HG03520 (cell line): Measurements from ENCODE around the gene SH3PXD2A.

Experiments
- ATAC-seq: cut with Tn5 transposase; IDR thresholded peaks from one replicate; pipeline ENCODE4 v1.9.1; 2021; ENCODE audit warnings: mild to moderate bottlenecking, moderate library complexity; ENCODE audit not compliant: unreplicated experiment

Gene SH3PXD2A

GRCh38 chr10:103632247-103632642 is 223.1 kb downstream of the SH3PXD2A start:
- no peak for ATAC-seq

GRCh38 chr10:103630156-103630555 is 225.2 kb downstream of the SH3PXD2A start:
- ATAC-seq = no peak

DNA sequence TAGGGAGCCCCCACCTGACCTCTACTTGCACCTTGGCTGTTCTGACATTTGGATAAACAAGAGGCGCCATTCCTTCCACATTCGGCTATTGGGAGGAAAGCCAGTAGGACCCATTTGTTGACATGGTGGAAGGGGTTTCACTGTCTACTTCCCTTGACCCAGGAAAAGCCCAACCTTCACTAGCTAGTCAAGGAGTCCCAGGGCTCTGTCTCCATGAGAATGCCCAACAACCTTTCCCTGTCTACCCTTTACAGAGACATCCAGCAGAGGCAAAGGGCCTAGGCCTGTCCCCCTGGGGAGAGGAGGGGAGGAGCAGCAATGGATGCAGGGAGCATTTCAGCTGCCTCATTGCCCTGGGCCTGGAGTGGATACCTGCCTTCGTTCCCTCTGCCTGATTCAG is 225.8 kb downstream of the SH3PXD2A start:
- ATAC-seq = no peak

- no peak for ATAC-seq
Observed at GRCh38 chr10:103627893-103628292, 227.5 kb downstream of the SH3PXD2A start.

DNA sequence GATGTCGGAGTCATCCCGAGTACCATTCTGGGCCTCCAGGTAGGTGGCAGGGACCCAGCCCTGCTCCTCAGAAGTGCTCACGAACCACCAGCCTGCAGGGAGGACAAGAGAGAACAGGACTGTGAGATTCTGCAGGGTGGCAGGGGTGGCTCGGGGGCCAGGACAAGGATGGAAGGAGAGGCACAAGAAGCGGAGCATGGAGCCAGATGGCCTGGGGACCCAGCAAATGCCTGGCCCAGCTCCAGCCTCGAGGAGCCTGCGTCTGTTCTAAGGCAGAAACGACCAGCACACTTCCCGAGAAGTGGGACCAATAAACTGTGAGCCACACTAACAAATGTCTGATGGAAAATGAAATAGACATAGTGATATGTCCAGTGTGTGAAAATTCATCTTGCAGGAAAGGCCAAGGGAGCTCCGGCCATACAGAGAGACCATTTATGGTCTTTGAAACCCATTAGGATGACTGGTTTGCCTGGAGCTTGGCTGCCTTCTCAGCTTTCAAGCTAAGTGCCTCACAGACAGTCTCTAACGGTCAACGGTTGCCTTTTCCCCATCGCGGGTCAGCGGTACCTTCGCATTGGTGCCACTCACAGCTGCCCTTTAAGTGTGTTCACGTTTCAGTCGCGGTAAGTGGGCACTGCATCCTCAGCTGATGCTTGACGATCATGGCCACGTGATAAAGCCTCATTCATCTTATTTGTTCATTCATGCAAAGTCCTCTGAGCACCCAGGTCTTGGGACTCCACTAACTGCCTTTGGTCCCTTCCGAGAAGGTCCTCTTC is 228.1 kb downstream of the SH3PXD2A start:
- no peak for ATAC-seq

GRCh38 chr10:103626178-103626577 is 229.2 kb downstream of the SH3PXD2A start:
- no peak for ATAC-seq

GRCh38 chr10:103622935-103623574 is 232.3 kb downstream of the SH3PXD2A start:
- no peak for ATAC-seq

DNA sequence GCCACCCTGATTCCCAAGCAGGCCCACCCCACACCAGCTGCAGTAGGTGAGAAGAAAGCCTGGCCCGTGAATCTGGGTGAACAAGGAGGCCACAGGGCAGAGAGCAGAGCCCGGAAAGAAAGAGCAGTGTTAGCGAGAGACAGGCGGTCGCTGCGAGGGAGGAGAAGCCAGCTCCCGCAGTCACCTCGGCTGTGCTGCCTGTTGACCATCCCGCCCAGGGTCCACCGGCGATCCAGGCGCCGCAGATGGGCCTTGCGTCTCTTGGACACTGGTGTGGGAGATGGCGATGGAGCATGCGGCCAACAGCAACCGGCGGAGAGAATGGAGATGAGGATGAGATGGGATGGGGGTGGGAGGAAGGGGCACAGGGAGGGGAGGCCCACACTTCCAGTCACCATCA is 233.1 kb downstream of the SH3PXD2A start:
- ATAC-seq = no peak

GRCh38 chr10:103621783-103622125 is 233.6 kb downstream of the SH3PXD2A start:
- ATAC-seq = no peak

GRCh38 chr10:103620891-103621782 is 234.2 kb downstream of the SH3PXD2A start:
- ATAC-seq = no peak

GRCh38 chr10:103620352-103620740 is 235.0 kb downstream of the SH3PXD2A start:
- ATAC-seq = no peak

- ATAC-seq = no peak
Observed at GRCh38 chr10:103619424-103620351, 235.7 kb downstream of the SH3PXD2A start.

DNA sequence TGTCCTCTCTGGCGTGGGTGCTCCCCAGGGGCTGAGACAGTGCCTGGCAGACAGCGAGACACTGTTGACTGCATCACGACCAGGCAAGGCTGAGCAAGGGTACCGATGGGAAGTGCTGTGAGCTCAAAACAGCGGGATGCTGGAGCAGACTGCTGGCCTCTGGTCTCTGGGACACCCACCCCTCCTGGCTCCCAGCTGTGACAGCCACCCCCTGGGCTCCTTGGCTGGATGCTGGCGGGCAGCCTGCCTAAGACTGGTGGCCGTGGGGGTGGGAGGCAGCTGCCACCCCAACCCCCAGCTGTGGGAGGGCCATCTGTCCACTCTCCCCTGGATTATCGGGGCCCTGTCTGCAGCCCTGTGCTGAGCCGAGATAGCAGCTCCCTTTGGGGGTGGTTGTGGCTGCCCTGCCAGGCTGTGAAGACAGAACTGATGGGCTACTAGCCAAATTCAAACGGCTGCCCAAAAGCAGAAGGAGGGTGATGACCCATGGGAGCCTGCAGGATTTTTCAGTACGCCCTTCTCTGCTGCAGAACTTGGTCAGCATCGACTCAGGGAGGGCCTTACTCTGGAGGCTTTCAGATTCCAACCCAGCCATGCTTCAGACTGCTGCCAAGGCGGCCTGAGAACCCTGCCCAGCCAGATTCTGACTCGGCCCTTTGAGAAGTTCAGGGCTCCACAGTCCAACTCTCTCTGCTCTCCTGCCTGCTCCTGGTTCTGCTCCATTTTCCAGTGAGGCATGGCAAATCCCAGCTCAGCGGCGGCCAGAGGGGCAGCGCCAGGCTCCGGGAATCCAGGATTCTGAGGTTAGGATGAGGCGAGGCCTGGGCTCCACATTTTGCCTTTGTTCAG is 236.6 kb downstream of the SH3PXD2A start:
- ATAC-seq = no peak

GRCh38 chr10:103617602-103618385 is 237.6 kb downstream of the SH3PXD2A start:
- ATAC-seq = no peak

DNA sequence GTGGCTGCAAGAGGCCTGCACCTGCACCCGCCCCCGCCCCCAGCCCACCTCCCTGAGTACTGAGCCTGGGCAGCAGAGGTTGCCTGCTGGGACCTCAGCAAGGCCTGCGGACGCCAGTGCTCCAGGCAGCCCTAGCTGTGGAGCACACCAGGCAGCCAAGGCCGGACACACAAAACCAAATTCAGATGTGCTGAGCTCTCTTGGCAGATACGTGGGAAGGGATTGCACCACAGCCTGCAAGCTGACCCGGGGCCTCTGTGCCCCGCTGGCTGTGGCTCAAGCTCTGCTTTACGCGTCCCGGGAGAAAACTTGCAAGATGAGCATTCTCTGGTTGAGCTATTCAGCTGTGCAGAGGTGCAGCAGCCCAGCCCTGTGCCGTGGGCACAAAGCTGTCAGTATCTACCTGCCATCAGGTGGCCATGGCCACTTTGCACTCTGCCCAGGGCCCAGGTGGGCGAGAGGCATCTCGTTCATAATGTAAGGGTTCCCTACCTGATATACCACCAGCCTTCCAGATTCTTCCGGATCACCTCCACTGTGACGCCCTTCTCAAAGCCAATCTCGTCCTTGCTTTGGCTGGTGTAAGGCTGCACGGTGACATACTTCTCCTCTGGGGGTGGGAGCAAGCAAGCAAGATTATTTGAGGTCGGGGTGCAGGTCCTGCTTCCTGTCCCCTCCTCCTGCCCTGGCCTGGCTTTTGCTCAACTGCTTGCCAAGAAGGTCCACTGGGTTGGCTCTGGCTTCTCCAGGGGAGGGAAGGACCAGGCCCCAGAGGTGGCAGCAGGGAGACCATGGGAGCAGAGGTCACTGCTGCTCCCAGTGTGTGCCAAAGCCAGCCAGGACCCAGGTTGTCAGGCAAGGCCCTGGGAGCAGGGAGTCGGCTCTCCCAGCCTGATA is 238.4 kb downstream of the SH3PXD2A start:
- no peak for ATAC-seq

DNA sequence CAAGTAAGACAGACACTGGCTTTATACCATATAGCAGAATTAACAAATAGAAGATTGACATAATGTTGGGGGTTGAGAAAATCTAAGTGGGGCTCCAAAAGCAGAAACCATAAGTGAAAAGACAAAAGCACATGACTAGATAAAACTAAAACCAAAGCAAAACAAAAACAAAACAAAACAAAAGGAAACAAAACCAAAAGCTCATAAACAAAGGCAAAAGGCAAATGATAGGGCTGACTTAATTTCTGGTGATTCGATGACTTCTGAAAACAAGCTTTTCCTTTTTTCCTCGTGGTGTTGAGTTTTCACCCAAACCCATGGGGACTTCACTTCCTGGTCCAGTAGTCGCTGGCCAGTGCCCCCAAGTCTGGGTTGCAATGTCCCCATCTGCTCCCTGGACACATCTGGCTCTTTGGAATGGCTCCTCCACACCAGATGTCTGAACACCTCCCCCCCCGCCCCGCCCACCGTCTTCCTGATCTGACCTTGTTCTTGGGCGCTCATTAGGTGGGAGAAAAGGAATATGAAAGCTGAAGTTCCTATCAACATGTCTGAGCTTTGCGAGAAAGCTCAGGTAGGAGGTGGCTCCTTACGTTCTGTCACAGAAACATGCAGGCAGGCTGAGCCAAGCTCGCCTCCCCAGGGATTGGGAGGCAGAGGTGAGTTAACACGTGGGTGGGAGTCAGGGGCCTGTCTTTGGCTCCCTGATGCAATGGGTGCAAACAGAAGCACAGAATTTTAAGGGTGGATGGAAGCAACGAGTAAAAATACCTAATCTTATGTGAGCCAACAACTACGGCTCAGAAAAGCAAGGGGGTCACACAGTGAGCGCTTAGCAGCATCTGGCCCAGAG is 240.8 kb downstream of the SH3PXD2A start:
- ATAC-seq = no peak

GRCh38 chr10:103613616-103614015 is 241.8 kb downstream of the SH3PXD2A start:
- ATAC-seq = no peak
